Testis (tissue), 3 donors: ENCODE results near the gene SLC38A2. TPM values are rescaled to one million over a fixed set of nuclear protein-coding genes. Genes with fewer than 3 reads are reported as not detected.
A peak's percentile ranks its signal among the peaks of the same experiment; 100 is the strongest.

Experiments used
- DNase-seq: peaks from one replicate; pipeline ENCODE4 v3.0.0-alpha.2; 2019
- H3K27ac ChIP-seq, 2 donors: fragments of 200-600 bp; sonication (generic); one replicate each; pipeline ENCODE4 v1.5.1; 2019
- H3K27me3 ChIP-seq: fragments of 200-600 bp; sonication (generic); one replicate; pipeline ENCODE4 v1.5.1; 2019
- H3K36me3 ChIP-seq: fragments of 200-600 bp; sonication (generic); one replicate; pipeline ENCODE4 v1.5.1; 2017; ENCODE audit warnings: low read depth; ENCODE audit errors: missing control alignments
- H3K4me1 ChIP-seq: fragments of 200-600 bp; sonication (generic); one replicate; pipeline ENCODE4 v1.5.1; 2019
- H3K4me3 ChIP-seq, 2 donors: fragments of 200-600 bp; sonication (generic); one replicate each; pipeline ENCODE4 v1.5.1; 2017 to 2019
- H3K9me3 ChIP-seq: fragments of 200-600 bp; sonication (generic); one replicate; pipeline ENCODE4 v1.5.1; 2017
- POLR2A ChIP-seq: fragments of 450-650 bp; IDR thresholded peaks from one replicate; pipeline ENCODE4 v1.6.1; 2017; ENCODE audit warnings: antibody characterized with exemption, mild to moderate bottlenecking, moderate library complexity
- WGBS, 2 donors: methylation state at CpG; one replicate each; pipeline ENCODE4 v1.1.5; 2018; 5-methylcytosine and 5-hydroxymethylcytosine counted together
- intact Hi-C: fragments of 100-400 bp; cut with DNase I; formaldehyde crosslinking; loops from one replicate; pipeline ENCODE4 v1.15.1; 2023; ENCODE audit warnings: low total_unique reads
- polyA plus RNA-seq: library from polyadenylated mRNA; stranded (reverse); fragments of 350-450 nt; fragmentation: Illumina TruSeq; extraction: RNeasy Lipid Tissue Mini Kit (QIAGEN cat#74804); gene quantifications from one replicate; pipeline ENCODE4 v1.2.3, GENCODE V29; 2014; ENCODE audit warnings: low read depth, low replicate concordance; ENCODE audit not compliant: insufficient read depth
- total RNA-seq, 2 donors: library from RNA; depleted of rRNA; stranded (reverse); fragments of >200 nt; gene quantifications; one replicate each; pipeline ENCODE4 v1.2.3, GENCODE V29; 2016
- TF ChIP-seq, protein P1 (sequence below), 3 experiments: fragments of 450-650 bp in 2 of 3; fragments of 200-600 bp in 1 of 3; sonication (generic) in 1 of 3; IDR thresholded peaks; one replicate each; pipeline ENCODE4 v1.5.1; 2016 to 2019; ENCODE audit warnings: antibody characterized with exemption in 3 of 3, mild to moderate bottlenecking in 2 of 3, moderate library complexity in 1 of 3

Gene SLC38A2
- total and polyA plus RNA-seq, 3 donors from 2014 or later: 56.4 to 220 (median 151) TPM

DNA sequence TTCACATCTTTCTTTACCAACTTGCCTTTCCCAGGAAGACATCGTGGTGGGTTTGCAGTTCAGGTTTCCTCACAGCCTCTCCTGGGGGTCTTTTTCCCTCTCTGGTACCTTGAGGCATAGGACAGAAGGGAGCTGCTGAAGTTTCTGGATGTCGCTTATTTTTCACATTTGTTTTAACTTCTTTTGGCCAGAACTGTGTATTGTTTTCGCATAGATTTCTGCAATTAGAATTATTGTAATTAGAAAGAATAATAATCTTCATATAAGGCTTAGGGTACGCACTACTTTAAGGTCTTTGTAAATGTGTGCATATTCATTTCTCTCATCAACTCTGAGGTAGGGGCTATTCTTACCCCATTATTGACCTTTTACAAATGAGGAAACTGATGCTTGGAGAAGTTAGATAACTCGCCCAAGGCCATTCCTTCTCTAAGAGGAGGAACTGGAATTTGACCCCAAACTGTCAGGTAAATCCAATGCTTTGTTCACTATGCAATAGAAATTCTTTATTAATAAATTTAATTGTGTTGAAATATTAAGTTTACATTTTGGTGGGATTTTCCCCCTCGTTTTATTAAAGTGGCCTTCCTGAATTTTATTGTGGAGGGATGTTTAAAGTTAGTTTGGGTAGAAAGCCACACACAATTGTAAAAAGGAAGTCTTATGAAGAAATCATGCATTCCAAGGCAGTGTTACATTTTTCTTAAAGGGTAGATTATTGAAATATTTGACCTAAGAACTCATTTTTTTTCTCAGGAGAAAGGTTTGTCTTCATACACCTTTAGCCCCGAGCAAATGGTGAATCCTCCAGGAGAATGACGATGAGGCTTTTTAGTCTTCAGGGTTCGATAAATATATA, 12.1 kb upstream of the SLC38A2 start:
- 52 to 56% methylated on average over 9 of the region's 9 CpGs for WGBS, 2 donors
- Histone ChIP-seq H3K36me3 (no peaks in the 10 kb centered on the region), H3K27ac (peak overlapping the region; percentile 98 to 99), H3K27me3 (no peaks in the 10 kb centered on the region), H3K4me3 (peak overlapping the region; percentile 76 to 86), H3K9me3 (no peaks in the 10 kb centered on the region), H3K4me1 (peaks cover 29% of the 10 kb centered on the region)
- no peak for TF ChIP-seq POLR2A
- TF ChIP-seq, protein P1, sequence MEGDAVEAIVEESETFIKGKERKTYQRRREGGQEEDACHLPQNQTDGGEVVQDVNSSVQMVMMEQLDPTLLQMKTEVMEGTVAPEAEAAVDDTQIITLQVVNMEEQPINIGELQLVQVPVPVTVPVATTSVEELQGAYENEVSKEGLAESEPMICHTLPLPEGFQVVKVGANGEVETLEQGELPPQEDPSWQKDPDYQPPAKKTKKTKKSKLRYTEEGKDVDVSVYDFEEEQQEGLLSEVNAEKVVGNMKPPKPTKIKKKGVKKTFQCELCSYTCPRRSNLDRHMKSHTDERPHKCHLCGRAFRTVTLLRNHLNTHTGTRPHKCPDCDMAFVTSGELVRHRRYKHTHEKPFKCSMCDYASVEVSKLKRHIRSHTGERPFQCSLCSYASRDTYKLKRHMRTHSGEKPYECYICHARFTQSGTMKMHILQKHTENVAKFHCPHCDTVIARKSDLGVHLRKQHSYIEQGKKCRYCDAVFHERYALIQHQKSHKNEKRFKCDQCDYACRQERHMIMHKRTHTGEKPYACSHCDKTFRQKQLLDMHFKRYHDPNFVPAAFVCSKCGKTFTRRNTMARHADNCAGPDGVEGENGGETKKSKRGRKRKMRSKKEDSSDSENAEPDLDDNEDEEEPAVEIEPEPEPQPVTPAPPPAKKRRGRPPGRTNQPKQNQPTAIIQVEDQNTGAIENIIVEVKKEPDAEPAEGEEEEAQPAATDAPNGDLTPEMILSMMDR (IDR thresholded peaks at IDR 0.05): no peak
- DNase-seq: no peak
- intact Hi-C loops: loop anchor here (10.0 kb wide), 1 partner anchor 90 kb away; no protein-coding TSS in a partner anchor

- Histone ChIP-seq H3K4me3 (peak overlapping the region; percentile 76 to 86), H3K36me3 (no peaks in the 10 kb centered on the region), H3K4me1 (peaks cover 29% of the 10 kb centered on the region), H3K27ac (peak overlapping the region; percentile 98 to 99), H3K9me3 (no peaks in the 10 kb centered on the region), H3K27me3 (no peaks in the 10 kb centered on the region)
- intact Hi-C loops: loop anchor here (10.0 kb wide), 1 partner anchor 91 kb away; no protein-coding TSS in a partner anchor
- WGBS, 2 donors: 0% methylated on average over 15 to 38 of the region's 47 CpGs
- TF ChIP-seq, protein P1 (IDR thresholded peaks at IDR 0.05): peak in 1 of 3 experiments; percentile 3
- TF ChIP-seq POLR2A: no peak
- peak; percentile 95 for DNase-seq
These were observed 11.3 kb upstream of the SLC38A2 start for GRCh38 chr12:46383654-46384450.

- peak; percentile 83 for TF ChIP-seq POLR2A
- TF ChIP-seq, protein P1 (IDR thresholded peaks at IDR 0.05): peak; percentile 14 to 28 (median 24)
- Histone ChIP-seq H3K36me3 (no peaks in the 10 kb centered on the region), H3K9me3 (no peaks in the 10 kb centered on the region), H3K4me1 (peaks cover 29% of the 10 kb centered on the region), H3K27ac (peak overlapping the region; percentile 98 to 99), H3K27me3 (no peaks in the 10 kb centered on the region), H3K4me3 (peak overlapping the region; percentile 76 to 86)
- intact Hi-C loops: loop anchor here (10.0 kb wide), 1 partner anchor 92 kb away; no protein-coding TSS in a partner anchor
- WGBS, 2 donors: 1 to 2% methylated on average over 6 to 67 of the region's 74 CpGs
- peak; percentile 96 for DNase-seq
These were observed 10.5 kb upstream of the SLC38A2 start for GRCh38 chr12:46382964-46383653.

DNA sequence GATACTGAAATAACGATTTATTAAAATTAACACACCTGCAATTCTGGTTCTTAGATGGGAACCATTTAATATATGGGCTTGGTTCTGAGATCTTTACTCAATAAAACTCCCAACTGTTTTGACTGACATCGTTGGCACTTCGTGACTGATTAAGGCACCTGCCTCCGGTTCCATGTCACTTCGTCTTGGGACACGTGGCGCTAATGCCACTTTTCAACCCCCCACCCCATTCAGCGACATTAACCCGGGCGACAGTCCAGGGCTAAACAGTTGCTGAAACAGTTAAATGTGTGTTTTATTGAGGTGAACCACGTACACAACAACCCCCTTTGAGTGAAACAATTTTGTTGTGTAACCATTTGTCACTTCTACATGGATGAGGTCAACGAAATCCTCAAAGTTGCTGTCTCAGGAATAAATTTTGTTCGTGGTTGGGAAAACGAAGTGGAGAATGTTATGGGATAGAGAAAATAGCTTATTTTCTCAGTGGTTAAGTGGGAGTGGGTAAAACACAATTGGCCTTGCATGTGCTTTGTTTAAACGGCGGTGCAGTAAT, 9.9 kb upstream of the SLC38A2 start:
- Histone ChIP-seq H3K27me3 (no peaks in the 10 kb centered on the region), H3K27ac (peak overlapping the region; percentile 98 to 99), H3K4me1 (peaks cover 25% of the 10 kb centered on the region), H3K9me3 (no peaks in the 10 kb centered on the region), H3K36me3 (no peaks in the 10 kb centered on the region), H3K4me3 (peak overlapping the region; percentile 76 to 86)
- intact Hi-C loops: loop anchor here (10.0 kb wide), 1 partner anchor 92 kb away; no protein-coding TSS in a partner anchor
- 39 to 49% methylated on average over 16 of the region's 16 CpGs for WGBS, 2 donors
- no peak for DNase-seq
- no peak for TF ChIP-seq POLR2A
- TF ChIP-seq, protein P1 (IDR thresholded peaks at IDR 0.05): no peak
